ENCODE data around the gene SLC35D2. TPM values are rescaled to one million over a fixed set of nuclear protein-coding genes. Genes with fewer than 3 reads are reported as not detected.

The SLC35D2 gene
- total RNA-seq, 4 donors from 2014 or later = 20.5 to 29.5 (median 21.8) TPM

GRCh38 chr9:96412174-96412913 lies 28.8 kb upstream of the SLC35D2 start:
- no peaks in the 10 kb centered on the region for H3K27me3 ChIP-seq
- DNase-seq (ENCODE audit: extremely low spot score) = no peak
- 88% methylated on average over 8 of the region's 8 CpGs for WGBS
- H3K9me3 ChIP-seq = no peaks in the 10 kb centered on the region
- no peak for TF ChIP-seq POLR2AphosphoS5 (IDR thresholded peaks at IDR 0.05)
- no peak for TF ChIP-seq CTCF (IDR thresholded peaks at IDR 0.05)
- TF ChIP-seq EP300 (IDR thresholded peaks at IDR 0.05) = no peak
- no peak for TF ChIP-seq POLR2A (IDR thresholded peaks at IDR 0.05; ENCODE audit: low read depth)
- no peak overlapping the region for H3K4me3 ChIP-seq
- H3K4me1 ChIP-seq = peaks cover 5 to 9% (median 8%) of the 10 kb centered on the region in 4 donors
- H3K27ac ChIP-seq (replicated peaks in 1 of 4) = no peak overlapping the region
- no peaks in the 10 kb centered on the region for H3K36me3 ChIP-seq
- intact Hi-C loops (cut with DNase I) = no loop called here

- H3K27ac ChIP-seq (replicated peaks in 1 of 4) = no peak overlapping the region
- DNase-seq (ENCODE audit: extremely low spot score) = no peak
- no peak for TF ChIP-seq POLR2AphosphoS5 (IDR thresholded peaks at IDR 0.05)
- TF ChIP-seq POLR2A (IDR thresholded peaks at IDR 0.05; ENCODE audit: low read depth) = no peak
- no peak for TF ChIP-seq EP300 (IDR thresholded peaks at IDR 0.05)
- TF ChIP-seq CTCF (IDR thresholded peaks at IDR 0.05) = no peak
- no peaks in the 10 kb centered on the region for H3K27me3 ChIP-seq
- H3K4me1 ChIP-seq = peaks cover 0 to 2% (median under 1%) of the 10 kb centered on the region in 4 donors
- no peaks in the 10 kb centered on the region for H3K9me3 ChIP-seq
- H3K36me3 ChIP-seq = no peaks in the 10 kb centered on the region
- no peak overlapping the region for H3K4me3 ChIP-seq
- intact Hi-C loops (cut with DNase I) = no loop called here
- WGBS = 91% methylated on average over 5 of the region's 5 CpGs
Observed at GRCh38 chr9:96411129-96411838, 27.8 kb upstream of the SLC35D2 start.

GRCh38 chr9:96408409-96409280 lies 25.1 kb upstream of the SLC35D2 start:
- 77% methylated on average over 9 of the region's 9 CpGs for WGBS
- Histone ChIP-seq H3K27me3 (no peaks in the 10 kb centered on the region), H3K27ac (replicated peaks in 1 of 4) (no peak overlapping the region), H3K4me1 (no peaks in the 10 kb centered on the region), H3K4me3 (no peak overlapping the region), H3K36me3 (no peaks in the 10 kb centered on the region), H3K9me3 (no peaks in the 10 kb centered on the region)
- DNase-seq (ENCODE audit: extremely low spot score) = no peak
- TF ChIP-seq POLR2AphosphoS5 (IDR thresholded peaks at IDR 0.05) = no peak
- TF ChIP-seq EP300 (IDR thresholded peaks at IDR 0.05) = no peak
- TF ChIP-seq POLR2A (IDR thresholded peaks at IDR 0.05; ENCODE audit: low read depth) = no peak
- intact Hi-C loops (cut with DNase I) = no loop called here

DNA sequence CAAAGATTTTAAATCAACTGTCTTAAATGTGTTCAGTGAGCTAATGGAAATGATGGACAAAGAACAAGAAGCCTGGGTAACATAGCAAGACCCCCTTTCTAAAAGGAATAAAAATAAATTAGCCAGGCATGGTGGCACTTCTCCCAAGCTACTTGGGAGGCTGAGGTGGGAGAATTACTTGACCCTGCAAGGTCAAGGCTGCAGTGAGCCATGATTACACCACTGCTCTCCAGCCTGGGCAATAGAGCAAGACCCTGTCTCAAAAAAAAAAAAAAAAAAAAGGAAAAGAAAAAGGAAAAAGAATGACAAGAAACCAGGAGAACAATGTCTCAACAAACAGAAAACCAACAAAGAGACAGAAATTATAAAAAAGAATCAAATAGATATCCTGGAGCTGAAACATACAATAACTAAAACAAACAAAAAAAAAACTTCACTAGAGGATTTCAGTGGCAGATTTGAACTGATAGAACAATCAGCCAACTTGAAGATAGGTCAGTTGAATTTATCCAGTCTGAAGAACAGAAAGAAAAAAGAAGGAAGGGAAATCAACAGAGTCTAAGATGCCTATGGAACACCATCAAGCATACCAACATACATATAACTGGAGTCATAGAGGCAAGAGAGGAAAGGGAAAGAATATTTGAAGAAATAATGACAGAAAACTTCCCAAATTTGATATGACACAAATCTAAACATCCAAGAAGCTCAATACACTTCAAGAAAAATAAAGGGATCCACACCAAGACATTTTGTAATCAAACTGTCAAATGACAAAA lies 16.8 kb upstream of the SLC35D2 start:
- Histone ChIP-seq H3K36me3 (no peaks in the 10 kb centered on the region), H3K27me3 (no peaks in the 10 kb centered on the region), H3K4me1 (no peaks in the 10 kb centered on the region), H3K27ac (replicated peaks in 1 of 4) (no peak overlapping the region), H3K4me3 (no peak overlapping the region), H3K9me3 (peaks cover 0 to 6% (median 0%) of the 10 kb centered on the region in 4 donors)
- no peak for DNase-seq (ENCODE audit: extremely low spot score)
- intact Hi-C loops (cut with DNase I) = no loop called here
- no peak for TF ChIP-seq POLR2AphosphoS5 (IDR thresholded peaks at IDR 0.05)
- TF ChIP-seq POLR2A (IDR thresholded peaks at IDR 0.05; ENCODE audit: low read depth) = no peak
- no peak for TF ChIP-seq EP300 (IDR thresholded peaks at IDR 0.05)
- TF ChIP-seq CTCF (IDR thresholded peaks at IDR 0.05) = no peak
